Transverse colon (tissue), 4 donors: ENCODE data around the gene POU1F1. TPM values are rescaled to one million over a fixed set of nuclear protein-coding genes. Genes with fewer than 3 reads are reported as not detected.

ENCODE experiments used
- DNase-seq: peaks from one replicate; pipeline ENCODE4 v3.0.0-alpha.2; 2019
- H3K27ac ChIP-seq, 4 donors: fragments of 200-600 bp; sonication (generic); 2 replicates each; pipeline ENCODE4 v1.5.1; 2016 to 2018; ENCODE audit warnings: inconsistent platforms in 4 of 4
- H3K27me3 ChIP-seq: fragments of 200-600 bp; sonication (generic); 2 replicates; pipeline ENCODE4 v1.5.1; 2017; ENCODE audit warnings: inconsistent platforms
- H3K36me3 ChIP-seq, 4 donors: fragments of 200-600 bp; sonication (generic); 2 replicates each; pipeline ENCODE4 v1.5.1; 2017 to 2019; ENCODE audit warnings: inconsistent platforms in 4 of 4
- H3K4me1 ChIP-seq, 4 donors: fragments of 200-600 bp; sonication (generic); 2 replicates each; pipeline ENCODE4 v1.5.1; 2017 to 2020; ENCODE audit warnings: inconsistent platforms in 4 of 4
- H3K4me3 ChIP-seq, 4 donors: fragments of 200-600 bp; sonication (generic); 1 replicate in 1 of 4; 2 replicates in 3 of 4; pipeline versions ENCODE4 v1.5.1 to v1.6.1; 2017 to 2019; ENCODE audit warnings: inconsistent platforms in 4 of 4
- H3K9me3 ChIP-seq, 2 donors: fragments of 200-600 bp; sonication (generic); 2 replicates each; pipeline ENCODE4 v1.5.1; 2017 to 2019; ENCODE audit warnings: inconsistent platforms in 2 of 2
- EP300 ChIP-seq: sonication (generic); formaldehyde crosslinking; IDR thresholded peaks from one replicate; pipeline ENCODE4 v1.6.1; 2017; ENCODE audit warnings: antibody characterized with exemption, low read depth
- POLR2A ChIP-seq: fragments of 450-650 bp; IDR thresholded peaks from one replicate; pipeline ENCODE4 v1.6.1; 2016; ENCODE audit warnings: antibody characterized with exemption, mild to moderate bottlenecking, moderate library complexity
- POLR2AphosphoS5 ChIP-seq, 3 donors: sonication (generic); formaldehyde crosslinking; IDR thresholded peaks; one replicate each; pipeline ENCODE4 v1.6.1; 2016; ENCODE audit warnings: antibody characterized with exemption in 3 of 3
- WGBS, 2 donors: methylation state at CpG; one replicate each; pipeline ENCODE4 v1.1.5; 2018; ENCODE audit warnings: low coverage in 1 of 2; 5-methylcytosine and 5-hydroxymethylcytosine counted together
- in situ Hi-C, 4 donors: fragments of 200-750 bp; cut with MboI; loops; one replicate each; pipeline versions ENCODE4 v1.15.0 to v1.15.1; 2017; ENCODE audit warnings: low sequenced_read_pairs in 3 of 4, low pct_ligation_motif_present in 1 of 4, low pct_unique_long_range_greater_than_20kb in 1 of 4
- intact Hi-C: fragments of 100-400 bp; cut with DNase I; formaldehyde crosslinking; loops from one replicate; pipeline ENCODE4 v1.15.1; 2023; ENCODE audit warnings: low total_unique reads
- total RNA-seq, 4 donors: library from RNA; depleted of rRNA; stranded (reverse); fragments of >200 nt; gene quantifications; one replicate each; pipeline ENCODE4 v1.1.0, GENCODE V29; 2016
- TF ChIP-seq, protein P1 (sequence below), 5 experiments: fragments of 200-600 bp in 3 of 5; fragments of 450-650 bp in 2 of 5; sonication (generic) in 3 of 5; IDR thresholded peaks; 1 replicate in 2 of 5; 2 replicates in 3 of 5; pipeline ENCODE4 v1.5.1; 2016 to 2017; ENCODE audit warnings: antibody characterized with exemption in 5 of 5, inconsistent platforms in 3 of 5, mild to moderate bottlenecking in 2 of 5, moderate library complexity in 1 of 5

The POU1F1 gene
- total RNA-seq, 4 donors from 2014 or later, result not detected

DNA sequence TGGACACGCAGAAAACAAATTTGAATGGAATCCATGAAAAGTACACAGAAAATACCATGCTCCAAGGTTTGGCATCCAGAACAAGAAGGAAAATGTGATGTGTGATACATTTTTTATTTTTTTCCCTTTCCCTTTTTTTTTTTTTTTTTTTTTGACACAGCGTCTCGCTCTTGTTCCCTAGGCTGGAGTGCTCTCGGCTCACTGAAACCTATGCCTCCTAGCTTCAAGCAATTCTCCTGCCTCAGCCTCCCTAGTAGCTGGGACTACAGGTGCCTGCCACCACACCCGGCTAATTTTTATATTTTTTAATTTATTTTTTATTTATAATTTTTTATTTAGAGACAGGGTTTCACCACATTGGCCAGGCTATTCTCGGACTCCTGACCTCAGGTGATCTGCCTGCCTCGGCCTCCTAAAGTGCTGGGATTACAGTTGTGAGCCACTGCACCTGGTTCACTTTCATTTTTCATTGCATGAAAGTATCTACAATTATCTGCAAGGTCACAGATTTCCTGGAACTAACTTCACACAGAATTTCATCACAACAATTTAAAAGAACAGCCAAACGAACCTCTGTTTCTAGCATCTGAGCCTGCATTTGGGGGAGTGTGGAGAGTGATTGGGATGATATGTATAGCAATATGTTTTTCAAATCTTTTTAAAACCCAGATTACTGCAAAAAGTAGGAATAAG is 8.3 kb downstream of the POU1F1 start:
- intact Hi-C loops (no loop called here), in situ Hi-C loops (no loop called here)
- no peak for TF ChIP-seq POLR2AphosphoS5 (IDR thresholded peaks at IDR 0.05)
- no peak for TF ChIP-seq EP300
- no peak for TF ChIP-seq POLR2A
- TF ChIP-seq, protein P1, sequence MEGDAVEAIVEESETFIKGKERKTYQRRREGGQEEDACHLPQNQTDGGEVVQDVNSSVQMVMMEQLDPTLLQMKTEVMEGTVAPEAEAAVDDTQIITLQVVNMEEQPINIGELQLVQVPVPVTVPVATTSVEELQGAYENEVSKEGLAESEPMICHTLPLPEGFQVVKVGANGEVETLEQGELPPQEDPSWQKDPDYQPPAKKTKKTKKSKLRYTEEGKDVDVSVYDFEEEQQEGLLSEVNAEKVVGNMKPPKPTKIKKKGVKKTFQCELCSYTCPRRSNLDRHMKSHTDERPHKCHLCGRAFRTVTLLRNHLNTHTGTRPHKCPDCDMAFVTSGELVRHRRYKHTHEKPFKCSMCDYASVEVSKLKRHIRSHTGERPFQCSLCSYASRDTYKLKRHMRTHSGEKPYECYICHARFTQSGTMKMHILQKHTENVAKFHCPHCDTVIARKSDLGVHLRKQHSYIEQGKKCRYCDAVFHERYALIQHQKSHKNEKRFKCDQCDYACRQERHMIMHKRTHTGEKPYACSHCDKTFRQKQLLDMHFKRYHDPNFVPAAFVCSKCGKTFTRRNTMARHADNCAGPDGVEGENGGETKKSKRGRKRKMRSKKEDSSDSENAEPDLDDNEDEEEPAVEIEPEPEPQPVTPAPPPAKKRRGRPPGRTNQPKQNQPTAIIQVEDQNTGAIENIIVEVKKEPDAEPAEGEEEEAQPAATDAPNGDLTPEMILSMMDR (IDR thresholded peaks at IDR 0.05), result no peak
- DNase-seq, result no peak
- no peak overlapping the region for H3K4me3 ChIP-seq
- no peak overlapping the region for H3K27ac ChIP-seq
- no peaks in the 10 kb centered on the region for H3K27me3 ChIP-seq
- no peaks in the 10 kb centered on the region for H3K4me1 ChIP-seq
- no peaks in the 10 kb centered on the region for H3K9me3 ChIP-seq
- WGBS, 2 donors, result 79 to 81% methylated on average over 7 to 8 of the region's 8 CpGs
- H3K36me3 ChIP-seq, result no peaks in the 10 kb centered on the region

DNA sequence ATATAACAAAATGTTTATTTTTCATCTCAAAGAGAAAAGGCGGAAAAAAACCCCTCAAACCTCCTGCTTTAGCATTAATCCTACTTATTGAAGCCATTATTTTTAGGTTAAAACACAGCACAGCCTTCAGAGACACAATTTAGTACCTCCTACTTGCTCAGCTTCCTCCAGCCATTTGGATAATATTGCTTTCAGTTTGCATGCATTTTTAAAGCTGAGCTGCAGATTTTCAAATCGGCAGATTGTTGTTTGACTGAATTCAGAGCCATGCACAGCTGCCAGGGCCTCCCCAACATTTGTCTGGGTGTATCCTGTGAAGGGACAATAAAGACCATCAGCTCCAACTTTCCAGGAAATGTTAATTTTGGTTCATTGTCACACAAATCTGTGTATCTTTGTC is 14.5 kb downstream of the POU1F1 start:
- Histone ChIP-seq H3K4me3 (no peak overlapping the region), H3K27me3 (no peaks in the 10 kb centered on the region), H3K36me3 (no peaks in the 10 kb centered on the region), H3K27ac (no peak overlapping the region), H3K9me3 (no peaks in the 10 kb centered on the region), H3K4me1 (no peaks in the 10 kb centered on the region)
- TF ChIP-seq, protein P1 (IDR thresholded peaks at IDR 0.05), result no peak
- TF ChIP-seq EP300, result no peak
- no peak for TF ChIP-seq POLR2A
- TF ChIP-seq POLR2AphosphoS5 (IDR thresholded peaks at IDR 0.05), result no peak
- in situ Hi-C loops (no loop called here), intact Hi-C loops (no loop called here)
- no peak for DNase-seq
- WGBS, 2 donors, result 50 to 55% methylated on average over 2 of the region's 2 CpGs

DNA sequence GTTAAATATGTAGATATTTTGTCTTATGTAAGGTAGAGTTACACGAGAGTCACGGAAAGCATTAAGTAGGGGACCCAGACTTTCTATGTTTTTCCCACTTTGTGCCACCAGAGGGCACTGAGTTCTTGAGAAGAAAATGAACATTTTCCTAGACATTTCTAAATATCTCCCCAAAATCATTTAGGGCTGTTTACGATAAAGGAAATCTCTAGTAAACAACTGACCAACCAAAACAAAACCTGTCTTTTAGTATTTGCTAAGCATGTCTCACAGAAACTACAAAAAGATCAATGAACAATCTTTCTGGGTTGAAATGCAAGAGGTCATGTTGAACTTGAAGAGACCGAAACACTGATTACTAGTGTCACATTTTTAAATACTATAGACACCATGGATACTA is 16.1 kb downstream of the POU1F1 start:
- Histone ChIP-seq H3K27ac (no peak overlapping the region), H3K9me3 (no peaks in the 10 kb centered on the region), H3K27me3 (no peaks in the 10 kb centered on the region), H3K36me3 (no peaks in the 10 kb centered on the region), H3K4me3 (no peak overlapping the region), H3K4me1 (no peaks in the 10 kb centered on the region)
- TF ChIP-seq, protein P1 (IDR thresholded peaks at IDR 0.05), result peak; percentile 44 to 57 (median 52)
- no peak for TF ChIP-seq POLR2AphosphoS5 (IDR thresholded peaks at IDR 0.05)
- intact Hi-C loops, result no loop called here
- in situ Hi-C loops, result no loop called here
- peak; percentile 28 for DNase-seq
- 37 to 40% methylated on average over 4 of the region's 4 CpGs for WGBS, 2 donors

DNA sequence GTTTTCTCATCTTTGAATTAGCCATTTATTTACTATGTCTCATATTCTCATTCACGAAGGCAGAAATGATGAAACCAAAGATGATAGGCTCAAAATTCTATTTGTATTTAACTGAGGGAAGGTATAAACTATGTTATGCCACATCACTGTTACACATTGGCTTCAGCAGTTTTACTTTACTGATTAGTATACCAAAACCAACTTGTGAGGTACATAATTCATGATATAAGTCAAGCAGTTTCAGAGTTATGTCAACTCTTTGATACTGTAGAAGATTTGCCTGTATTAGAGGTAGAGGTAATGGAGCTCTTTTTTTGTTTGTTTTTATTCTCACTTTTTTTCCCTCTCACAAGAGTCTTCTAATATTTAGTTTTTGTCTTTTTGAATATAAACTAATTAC is 26.4 kb downstream of the POU1F1 start:
- H3K36me3 ChIP-seq, result peaks cover 0 to 52% (median 9%) of the 10 kb centered on the region in 4 donors
- no peak for DNase-seq
- intact Hi-C loops (no loop called here), in situ Hi-C loops (no loop called here)
- H3K4me1 ChIP-seq, result no peaks in the 10 kb centered on the region
- 88 to 90% methylated on average over 1 of the region's 1 CpG for WGBS, 2 donors
- H3K9me3 ChIP-seq, result no peaks in the 10 kb centered on the region
- TF ChIP-seq POLR2A (no peak), EP300 (no peak), POLR2AphosphoS5 (IDR thresholded peaks at IDR 0.05) (no peak)
- TF ChIP-seq, protein P1 (IDR thresholded peaks at IDR 0.05), result no peak
- no peak overlapping the region for H3K27ac ChIP-seq
- no peaks in the 10 kb centered on the region for H3K27me3 ChIP-seq
- H3K4me3 ChIP-seq, result no peak overlapping the region
